ENCODE results near the gene DOK1. TPM values are rescaled to one million over a fixed set of nuclear protein-coding genes. Genes with fewer than 3 reads are reported as not detected.

DOK1 gene
- 0.56 TPM for total RNA-seq

GRCh38 chr2:74553892-74554819 lies at the start of gene DOK1, which contains the start of gene LOXL3:
TSS of gene DOK1 (plus strand) at chr2:74554720. CDS start at chr2:74554755, 35 bp downstream.
TSS of gene LOXL3 (minus strand) at chr2:74553942. CDS start at chr2:74552634, 1,308 bp downstream.
- peak; percentile 58 for ATAC-seq

GRCh38 chr2:74505448-74506246 lies 48.9 kb upstream of the DOK1 start:
- ATAC-seq: no peak

DNA sequence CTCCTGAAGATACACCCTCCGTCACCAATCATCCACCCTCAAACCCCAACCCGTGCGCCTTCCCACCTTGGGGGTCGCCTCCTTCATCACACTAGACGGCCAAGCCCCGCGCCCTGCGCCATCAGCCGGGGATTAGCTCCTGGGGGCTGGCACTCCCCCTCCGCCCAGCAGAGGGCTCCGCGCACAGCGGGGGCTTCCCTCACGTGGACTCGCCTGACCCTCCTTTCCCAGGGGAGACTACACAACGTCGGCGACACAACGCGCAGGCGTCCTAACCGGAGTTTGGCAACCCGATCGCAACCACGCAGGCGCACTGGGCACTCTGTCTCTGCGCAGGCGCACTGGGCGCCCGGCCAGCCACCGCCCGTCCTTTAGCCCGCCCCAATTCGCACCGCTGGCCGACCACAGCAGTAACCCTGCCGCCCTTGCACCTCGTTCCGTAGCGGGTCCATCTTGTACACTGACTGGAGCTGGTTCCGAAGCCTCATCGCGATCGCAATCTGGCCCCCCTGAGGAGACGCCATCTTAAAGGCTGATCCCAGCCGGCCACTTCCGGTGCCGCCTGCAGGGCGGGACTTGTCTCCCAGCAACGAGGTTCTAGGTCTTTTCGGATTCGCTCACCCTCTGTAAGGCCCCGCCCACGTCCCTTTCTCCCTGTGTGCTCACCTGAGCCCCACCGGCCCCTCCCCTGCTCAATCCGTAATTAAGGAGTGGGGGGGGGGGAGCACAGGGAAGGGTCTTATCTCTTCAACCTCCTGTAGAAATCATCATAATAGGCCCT lies 47.2 kb upstream of the DOK1 start, which contains the start of gene PCGF1:
Gene PCGF1 (minus strand): TSS at position 551 of the 781 bp plus-strand sequence. CDS start 27 bp downstream, at position 524.
- ATAC-seq: peak; percentile 95

- ATAC-seq: peak; percentile 27
These were observed 46.5 kb upstream of the DOK1 start for GRCh38 chr2:74507926-74508520.

DNA sequence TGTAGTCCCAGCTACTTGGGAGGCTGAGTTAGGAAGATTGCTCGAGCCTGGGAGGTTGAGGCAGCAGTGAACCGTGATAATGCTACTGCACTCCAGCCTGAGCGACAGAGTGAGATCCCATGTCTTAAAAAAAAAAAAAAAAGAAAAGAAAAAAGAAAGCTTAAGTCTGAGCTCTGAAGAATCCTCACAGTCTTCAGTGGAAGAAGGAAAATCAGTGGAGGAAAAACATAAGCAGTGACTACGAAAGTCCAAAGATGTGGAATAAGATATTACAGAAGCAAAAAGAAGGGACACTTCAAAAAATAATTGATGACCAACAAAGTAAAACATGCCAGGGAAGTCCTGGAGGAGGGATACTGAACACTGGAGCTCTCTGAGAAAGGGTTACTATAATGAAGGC lies 44.2 kb upstream of the DOK1 start:
- ATAC-seq: no peak

- ATAC-seq: no peak
These were observed 43.2 kb upstream of the DOK1 start for GRCh38 chr2:74511104-74511989.

GRCh38 chr2:74512744-74513604 lies 41.5 kb upstream of the DOK1 start:
- no peak for ATAC-seq

DNA sequence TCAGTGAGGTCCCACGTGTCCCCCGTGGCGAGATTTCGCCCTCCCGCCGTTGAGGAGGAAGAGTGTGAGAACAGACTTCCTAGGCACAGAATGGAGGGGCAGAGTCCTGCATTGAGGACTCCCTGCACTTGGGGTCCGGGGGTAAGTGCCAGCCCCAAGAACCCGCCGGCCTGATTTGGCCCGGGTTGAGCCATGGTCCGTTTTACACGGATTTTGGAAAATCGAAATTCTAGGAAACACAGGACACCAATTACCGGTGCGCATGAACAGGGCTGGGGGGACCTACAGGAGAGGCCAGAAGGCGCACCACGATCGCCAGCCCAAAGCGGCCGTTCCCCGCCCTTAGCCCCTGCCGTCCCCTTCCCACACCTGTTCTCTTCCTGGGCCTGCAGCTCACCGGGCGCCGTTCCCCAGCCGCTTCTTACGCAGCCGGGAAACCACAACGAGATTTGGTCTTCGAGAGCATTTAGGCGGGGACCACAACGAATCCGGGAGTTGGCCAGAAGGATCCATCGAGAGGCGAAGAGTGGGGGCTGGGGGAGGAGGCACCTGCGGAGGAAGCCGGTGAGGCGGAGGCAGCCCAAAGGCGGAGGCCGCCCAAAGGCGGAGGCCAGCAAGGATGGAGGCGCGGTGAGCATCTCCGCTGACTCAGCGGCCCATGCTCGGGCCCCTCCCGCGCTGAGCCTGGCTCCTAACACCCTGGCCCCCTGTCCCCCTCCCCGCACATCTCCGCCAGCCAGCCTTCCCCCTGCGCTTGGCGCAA lies 40.7 kb upstream of the DOK1 start:
- no peak for ATAC-seq

- ATAC-seq: no peak
These were observed 39.9 kb upstream of the DOK1 start, which contains the start of gene TLX2 for GRCh38 chr2:74514368-74515270. TSS of gene TLX2 (plus strand) at chr2:74514450. CDS start at chr2:74514807, 357 bp downstream.

- ATAC-seq: peak; percentile 18
These were observed 39.1 kb upstream of the DOK1 start for GRCh38 chr2:74515271-74515980.

- ATAC-seq: peak; percentile 46
These were observed 38.4 kb upstream of the DOK1 start for GRCh38 chr2:74515981-74516633.

GRCh38 chr2:74516650-74517049 lies 37.9 kb upstream of the DOK1 start:
- no peak for ATAC-seq

GRCh38 chr2:74522516-74522915 lies 32.0 kb upstream of the DOK1 start:
- ATAC-seq: no peak

GRCh38 chr2:74524005-74524404 lies 30.5 kb upstream of the DOK1 start:
- ATAC-seq: no peak

DNA sequence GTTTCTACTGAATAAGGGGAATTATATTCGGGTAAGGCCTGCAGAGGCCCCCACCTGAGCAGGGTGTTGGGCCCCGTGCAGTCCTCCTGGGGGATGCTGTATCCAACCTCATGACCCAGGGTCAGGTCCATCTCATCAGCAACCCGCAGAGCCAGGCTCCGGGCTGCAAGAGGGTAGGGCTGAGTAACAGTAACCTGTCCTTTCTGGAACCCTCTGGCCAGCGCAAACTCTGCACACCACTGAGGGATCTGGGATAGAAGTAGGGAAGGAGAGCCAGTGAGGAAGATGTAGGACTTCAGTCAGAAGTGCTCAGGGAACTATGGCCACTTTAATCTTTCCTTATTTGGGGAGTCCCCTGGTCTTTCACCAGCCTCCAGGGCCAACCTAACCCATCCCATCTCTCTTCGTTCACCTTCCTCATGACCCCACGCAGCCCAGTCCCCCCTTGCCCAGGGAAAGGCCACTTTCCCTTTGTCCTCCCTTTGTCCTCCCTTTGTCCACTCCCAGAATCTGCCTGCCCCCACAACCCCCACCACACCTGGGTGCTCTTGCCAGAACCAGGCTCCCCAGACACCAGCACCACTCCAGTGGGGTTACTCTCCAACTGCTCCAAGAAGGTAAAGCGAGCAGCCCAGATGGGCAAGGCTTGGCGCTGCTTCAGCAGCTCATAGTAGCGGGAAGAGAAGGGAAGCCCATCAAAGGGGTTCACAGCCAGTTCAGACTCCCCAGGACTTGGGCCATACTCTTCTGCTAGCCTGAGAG lies 29.4 kb upstream of the DOK1 start:
- no peak for ATAC-seq

Data from esophagus mucosa (tissue), 1 donor.